Loucy (cell line): ENCODE data around the gene HOXB7.

Source experiments
- CTCF ChIP-seq: fragments of 200-600 bp; sonication (generic); conservative IDR thresholded peaks from 2 replicates; pipeline ENCODE4 v1.5.1; 2014; ENCODE audit warnings: mild to moderate bottlenecking, antibody characterized with exemption, low read length
- EZH2phosphoT487 ChIP-seq: fragments of 200-600 bp; IDR thresholded peaks from 2 replicates; pipeline ENCODE4 v1.6.1; 2018; ENCODE audit warnings: antibody characterized with exemption, mild to moderate bottlenecking, moderate library complexity, borderline replicate concordance

- TF ChIP-seq CTCF (no peak), EZH2phosphoT487 (no peak)
These were observed 18.7 kb downstream of the HOXB7 start for GRCh38 chr17:48592057-48592514.
